ENCODE measurements around the gene DPF3. TPM values are rescaled to one million over a fixed set of nuclear protein-coding genes. Genes with fewer than 3 reads are reported as not detected.

DPF3 gene
- total RNA-seq, 1 experiment from 2014 or later, result not detected

DNA sequence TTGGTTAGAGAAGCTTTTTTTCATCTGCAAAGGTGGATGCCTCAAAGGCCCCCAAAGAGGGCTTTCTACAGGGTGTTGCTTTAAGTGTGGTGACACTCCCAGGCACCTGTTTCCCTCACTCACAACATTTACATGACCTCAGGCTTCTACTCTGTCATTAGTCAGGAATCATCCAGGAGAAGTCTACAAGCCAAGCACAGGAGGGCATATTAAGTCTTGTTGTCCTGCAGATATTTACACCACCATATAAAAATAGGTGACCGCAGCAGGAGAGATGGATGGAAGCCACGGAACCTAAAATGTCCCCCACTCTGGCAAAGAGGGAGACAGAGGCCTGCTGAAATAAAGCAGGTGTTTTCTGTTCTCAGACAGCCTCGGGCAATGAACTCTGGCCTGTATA lies 7.5 kb upstream of the DPF3 start:
- Histone ChIP-seq H3K36me3 (ENCODE audit: low read depth) (no peaks in the 10 kb centered on the region), H3K4me2 (no peak overlapping the region), H3K9me2 (ENCODE audit: insufficient read depth) (no peaks in the 10 kb centered on the region), H3K9me3 (ENCODE audit: insufficient read depth, low read depth) (no peaks in the 10 kb centered on the region), H3K79me2 (ENCODE audit: low read depth) (no peaks in the 10 kb centered on the region), H3K27me3 (ENCODE audit: insufficient read depth, low read depth) (peaks cover 19% of the 10 kb centered on the region), H4K20me1 (ENCODE audit: insufficient read depth) (no peaks in the 10 kb centered on the region), H3K4me3 (no peak overlapping the region), H3K4me1 (replicated peaks; ENCODE audit: insufficient read depth) (no peaks in the 10 kb centered on the region), H3F3A (ENCODE audit: insufficient read depth, low read depth) (no peaks in the 10 kb centered on the region), H3K27ac (no peak overlapping the region), H2AFZ (no peak overlapping the region)
- ChIA-PET POLR2A (ENCODE audit: unreplicated experiment) (no interaction called here), CTCF (interaction anchor here (0.7 kb wide), 1 partner anchor 342 kb away, joined by 3 read pairs; no protein-coding TSS in a partner anchor)
- BruUV-seq (replicated peaks), result no TSS peak
- intact Hi-C loops (cut with micrococcal nuclease; ENCODE audit: unreplicated experiment), result no loop called here
- TF ChIP-seq CTCF (conservative IDR thresholded peaks at IDR 0.05) (no peak), EZH2 (IDR thresholded peaks at IDR 0.05; ENCODE audit: low read depth) (no peak)
- DNase-seq, result no peak

GRCh38 chr14:72898448-72898847 lies 4.5 kb upstream of the DPF3 start:
- Histone ChIP-seq H3K27ac (no peak overlapping the region), H3K9me2 (ENCODE audit: insufficient read depth) (no peaks in the 10 kb centered on the region), H3F3A (ENCODE audit: insufficient read depth, low read depth) (no peaks in the 10 kb centered on the region), H3K4me2 (no peak overlapping the region), H3K36me3 (ENCODE audit: low read depth) (no peaks in the 10 kb centered on the region), H3K27me3 (ENCODE audit: insufficient read depth, low read depth) (peaks cover 34% of the 10 kb centered on the region), H3K9me3 (ENCODE audit: insufficient read depth, low read depth) (no peaks in the 10 kb centered on the region), H3K4me1 (replicated peaks; ENCODE audit: insufficient read depth) (0 out of 2 replicates have a peak, but pooled peaks cover 11% of the 10 kb centered on the region), H3K79me2 (ENCODE audit: low read depth) (no peaks in the 10 kb centered on the region), H4K20me1 (ENCODE audit: insufficient read depth) (no peaks in the 10 kb centered on the region), H2AFZ (no peak overlapping the region), H3K4me3 (no peak overlapping the region)
- TF ChIP-seq EZH2 (IDR thresholded peaks at IDR 0.05; ENCODE audit: low read depth) (no peak), CTCF (conservative IDR thresholded peaks at IDR 0.05) (no peak)
- BruUV-seq (replicated peaks), result no TSS peak
- intact Hi-C loops (cut with micrococcal nuclease; ENCODE audit: unreplicated experiment), result no loop called here
- ChIA-PET POLR2A (ENCODE audit: unreplicated experiment) (no interaction called here), CTCF (no interaction called here)
- DNase-seq, result no peak

- intact Hi-C loops (cut with micrococcal nuclease; ENCODE audit: unreplicated experiment), result no loop called here
- Histone ChIP-seq H3K4me1 (replicated peaks; ENCODE audit: insufficient read depth) (0 out of 2 replicates have a peak, but pooled peaks cover 11% of the 10 kb centered on the region), H4K20me1 (ENCODE audit: insufficient read depth) (no peaks in the 10 kb centered on the region), H3K9me2 (ENCODE audit: insufficient read depth) (no peaks in the 10 kb centered on the region), H3K27ac (no peak overlapping the region), H3K9me3 (ENCODE audit: insufficient read depth, low read depth) (no peaks in the 10 kb centered on the region), H3K4me3 (peak overlapping the region; percentile 44), H2AFZ (peak overlapping the region; percentile 63), H3K4me2 (peak overlapping the region; percentile 73), H3K27me3 (ENCODE audit: insufficient read depth, low read depth) (peaks cover 41% of the 10 kb centered on the region), H3K79me2 (ENCODE audit: low read depth) (no peaks in the 10 kb centered on the region), H3K36me3 (ENCODE audit: low read depth) (no peaks in the 10 kb centered on the region), H3F3A (ENCODE audit: insufficient read depth, low read depth) (no peaks in the 10 kb centered on the region)
- POLR2A ChIA-PET (ENCODE audit: unreplicated experiment), result no interaction called here
- CTCF ChIA-PET, result interaction anchor here (0.7 to 0.9 kb wide), 2 partner anchors 9 to 378 kb away, joined by 4 to 8 read pairs; no protein-coding TSS in a partner anchor
- TF ChIP-seq CTCF (conservative IDR thresholded peaks at IDR 0.05) (no peak), EZH2 (IDR thresholded peaks at IDR 0.05; ENCODE audit: low read depth) (no peak)
- DNase-seq, result no peak
- no TSS peak for BruUV-seq (replicated peaks)
Observed at GRCh38 chr14:72894623-72895378, 900 bp upstream of the DPF3 start.
